GM12892 (cell line): Measurements from ENCODE around the gene ZMIZ1.

Experiments used
- DNase-seq: peaks from one replicate; pipeline ENCODE4 v3.0.0; 2011; ENCODE audit not compliant: insufficient read length
- FAIRE-seq: peaks from 2 replicates; lab custom pipeline; 2011; peaks lifted over from hg19 to GRCh38; lab: Jason Lieb, UNC
- POLR2A ChIP-seq: IDR thresholded peaks from 2 replicates; pipeline ENCODE4 v1.6.1; 2011; ENCODE audit warnings: low read depth, low read length, control low read depth
- POLR2AphosphoS5 ChIP-seq: IDR thresholded peaks from 2 replicates; pipeline ENCODE4 v1.6.1; 2011; ENCODE audit warnings: low read depth, low read length, control low read depth
- TAF1 ChIP-seq: IDR thresholded peaks from 2 replicates; pipeline ENCODE4 v1.6.1; 2011; ENCODE audit warnings: low read depth, mild to moderate bottlenecking, control low read depth, low read length, borderline replicate concordance

ZMIZ1 gene

DNA sequence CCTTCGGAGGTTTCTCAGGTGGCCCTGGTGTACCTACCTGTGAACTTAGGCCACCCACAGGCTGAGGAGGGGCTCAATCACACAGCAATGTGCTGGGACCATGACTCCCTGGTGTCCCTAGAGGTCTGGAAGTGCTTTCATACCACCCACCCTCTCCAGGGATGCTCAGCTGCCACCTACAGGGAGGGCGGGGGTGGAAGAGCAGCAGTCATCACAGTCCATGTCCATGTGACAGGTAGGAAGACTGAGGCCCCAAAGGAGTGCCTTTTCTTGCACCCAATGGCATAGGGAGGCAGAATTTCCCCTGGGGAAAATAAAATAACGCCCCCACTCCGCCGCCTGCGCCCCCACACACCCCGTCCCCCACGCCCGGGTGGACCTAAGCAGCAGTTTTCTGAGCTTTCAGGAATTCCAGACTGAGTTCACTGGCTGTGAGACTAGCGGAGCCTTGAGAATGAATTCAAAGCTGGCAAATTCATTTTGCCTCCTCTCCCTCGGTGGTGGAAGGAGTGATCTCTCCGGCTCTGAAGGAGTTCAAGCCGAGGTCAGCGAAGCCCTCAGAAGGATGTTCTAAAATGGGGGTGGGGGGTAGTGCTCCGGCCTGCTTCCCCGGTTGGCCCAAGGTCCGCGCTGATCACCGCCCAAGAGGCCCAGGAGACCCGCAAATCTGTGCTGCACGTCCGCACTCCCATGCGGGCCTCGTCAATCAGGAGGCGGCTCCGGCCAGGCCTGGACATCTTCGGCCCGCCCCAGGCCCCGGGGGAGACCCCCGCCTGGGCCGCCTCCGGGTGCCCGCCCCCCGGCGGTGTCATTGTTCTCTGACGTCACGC, 2.1 kb upstream of the ZMIZ1 start:
- DNase-seq (peak; percentile 58), FAIRE-seq (no peak)
- TF ChIP-seq POLR2A (no peak), POLR2AphosphoS5 (no peak), TAF1 (no peak)

DNA sequence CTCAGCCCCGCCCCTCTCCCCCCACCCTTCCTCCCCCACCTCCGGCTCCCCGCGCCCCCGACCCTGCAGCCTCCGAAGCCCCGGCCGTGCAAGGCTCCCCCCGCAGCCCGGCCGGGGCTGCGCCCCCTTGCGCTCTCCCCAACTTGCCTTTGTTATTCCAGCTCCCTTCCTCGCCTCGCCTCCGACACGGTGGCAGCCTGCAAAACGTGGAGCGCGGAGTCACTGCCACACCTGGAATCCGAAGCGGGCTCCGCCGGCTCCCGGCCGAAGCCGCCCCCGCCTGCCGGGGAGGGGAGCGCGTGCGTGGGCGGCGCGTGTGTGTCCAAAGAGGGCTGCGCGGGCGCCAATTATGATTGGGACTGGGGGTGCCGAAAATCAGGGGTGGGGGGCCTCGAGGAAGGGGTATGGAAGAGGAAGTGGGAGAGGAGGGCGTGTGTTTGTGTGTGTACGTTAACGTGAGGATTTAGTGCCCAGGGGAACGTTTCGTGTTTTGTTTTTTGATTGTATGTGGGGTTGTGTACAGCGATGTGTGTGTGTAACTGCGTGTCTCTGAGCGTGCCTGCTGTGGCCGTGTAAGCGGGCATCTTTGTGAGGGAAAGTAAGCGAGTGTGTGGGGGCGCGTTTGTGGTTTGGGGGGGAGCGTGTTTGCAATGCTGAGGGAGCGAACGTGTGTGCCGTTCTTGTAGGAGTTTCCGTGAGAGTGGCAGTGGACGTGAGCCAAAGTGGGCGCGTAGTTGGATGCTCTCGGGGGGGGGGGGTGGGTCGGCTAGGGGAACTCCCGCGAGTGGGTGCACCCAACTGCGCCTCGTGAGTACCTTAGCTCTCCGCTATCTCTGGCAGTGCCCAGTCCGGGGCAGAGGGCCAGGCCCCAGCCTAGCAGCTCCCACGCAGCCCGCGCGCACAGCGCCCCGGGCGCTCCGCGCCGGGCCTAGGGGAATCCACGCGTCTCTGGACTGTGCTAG, 1.2 kb upstream of the ZMIZ1 start:
- peak; percentile 86 for DNase-seq
- FAIRE-seq = peak; percentile 74
- no peak for TF ChIP-seq POLR2A
- no peak for TF ChIP-seq POLR2AphosphoS5
- TF ChIP-seq TAF1 = no peak

DNA sequence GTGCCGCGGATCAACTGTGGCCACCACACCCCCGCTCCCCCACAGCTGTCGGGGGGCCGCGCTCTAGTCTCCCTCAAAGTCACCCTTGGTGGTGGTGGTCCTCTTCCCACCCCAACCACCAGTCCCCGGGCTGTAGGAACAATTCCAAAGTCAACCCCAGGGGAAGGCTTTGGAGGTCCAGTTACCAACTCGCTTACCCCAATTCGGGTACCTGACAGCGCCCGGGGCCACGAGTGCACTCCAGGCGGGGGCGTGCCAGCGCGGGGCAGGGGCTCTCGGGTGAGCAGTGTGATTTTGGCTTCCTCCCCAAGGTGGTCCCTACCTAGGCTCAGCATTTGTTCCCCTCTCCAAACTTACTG, 584 bp upstream of the ZMIZ1 start:
- DNase-seq (no peak), FAIRE-seq (no peak)
- TF ChIP-seq TAF1 = no peak
- no peak for TF ChIP-seq POLR2A
- TF ChIP-seq POLR2AphosphoS5 = no peak

DNA sequence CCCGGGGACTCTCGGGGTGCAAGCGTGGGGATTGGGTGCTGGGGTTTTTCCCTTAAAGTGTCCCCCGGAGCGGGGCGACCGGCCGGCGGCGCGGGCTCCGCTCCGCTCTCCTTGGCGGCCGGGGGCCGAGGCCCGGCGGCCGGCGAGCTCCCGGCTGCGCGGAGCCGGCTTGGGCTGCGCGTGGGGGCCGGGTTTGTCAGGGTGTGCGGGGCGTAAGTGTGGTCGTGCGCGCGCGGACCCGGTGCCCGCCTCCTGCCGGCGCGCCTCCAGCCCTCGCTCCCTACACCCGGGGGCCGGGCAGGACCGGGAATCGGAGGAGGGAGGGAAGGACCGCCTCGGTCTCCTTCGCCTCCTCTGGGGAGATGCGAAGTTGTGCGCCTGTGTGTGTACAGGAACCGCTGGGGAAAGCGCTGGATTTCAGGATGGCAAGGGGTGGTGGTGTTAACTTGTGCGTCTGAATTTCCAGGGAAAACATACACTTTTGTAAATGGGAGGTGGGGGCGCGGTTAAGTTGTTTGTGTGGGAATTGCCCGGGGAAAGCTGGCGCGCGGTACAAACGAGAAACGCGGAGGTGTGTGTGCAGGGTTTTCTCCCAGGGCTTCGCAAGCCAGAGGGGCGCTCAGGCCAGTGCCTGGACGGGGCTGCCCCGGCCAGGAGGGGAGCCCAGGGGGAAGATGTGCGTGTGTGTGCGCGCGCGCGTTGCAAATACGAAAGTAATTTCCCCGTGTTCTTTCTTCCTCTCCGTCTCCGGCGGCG, 737 bp downstream of the ZMIZ1 start:
- FAIRE-seq (peak; percentile 17), DNase-seq (peak; percentile 60)
- TF ChIP-seq POLR2AphosphoS5 = no peak
- TF ChIP-seq TAF1 = no peak
- TF ChIP-seq POLR2A = no peak

DNA sequence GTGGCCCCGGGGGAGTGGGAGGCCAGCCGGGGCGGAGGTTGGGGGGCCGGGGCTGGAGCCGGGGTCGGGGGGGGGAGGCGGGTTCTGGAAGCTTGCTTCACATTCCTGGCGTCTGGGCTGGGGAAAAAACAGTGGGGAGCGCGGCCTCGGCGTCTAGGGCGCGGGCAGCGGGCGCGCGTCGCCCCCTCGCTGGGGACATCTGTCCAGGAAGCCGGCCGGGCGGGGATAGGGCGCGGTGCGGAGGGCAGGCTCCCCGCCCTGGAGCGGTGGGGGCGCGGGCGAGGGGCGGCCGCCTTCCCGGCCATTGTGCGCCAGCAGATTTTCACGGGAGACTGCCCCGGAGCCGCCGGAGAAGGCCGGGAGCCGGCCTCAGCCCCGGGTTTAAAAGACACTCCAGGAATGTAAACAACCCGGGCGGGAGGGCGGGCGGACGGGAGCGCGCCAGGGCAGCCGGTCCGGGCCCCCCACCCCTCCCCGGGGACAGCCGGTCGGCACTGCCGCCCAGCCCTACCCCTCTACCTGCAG, 1.4 kb downstream of the ZMIZ1 start:
- DNase-seq = no peak
- FAIRE-seq = no peak
- TF ChIP-seq POLR2AphosphoS5 (no peak), TAF1 (no peak), POLR2A (no peak)

DNA sequence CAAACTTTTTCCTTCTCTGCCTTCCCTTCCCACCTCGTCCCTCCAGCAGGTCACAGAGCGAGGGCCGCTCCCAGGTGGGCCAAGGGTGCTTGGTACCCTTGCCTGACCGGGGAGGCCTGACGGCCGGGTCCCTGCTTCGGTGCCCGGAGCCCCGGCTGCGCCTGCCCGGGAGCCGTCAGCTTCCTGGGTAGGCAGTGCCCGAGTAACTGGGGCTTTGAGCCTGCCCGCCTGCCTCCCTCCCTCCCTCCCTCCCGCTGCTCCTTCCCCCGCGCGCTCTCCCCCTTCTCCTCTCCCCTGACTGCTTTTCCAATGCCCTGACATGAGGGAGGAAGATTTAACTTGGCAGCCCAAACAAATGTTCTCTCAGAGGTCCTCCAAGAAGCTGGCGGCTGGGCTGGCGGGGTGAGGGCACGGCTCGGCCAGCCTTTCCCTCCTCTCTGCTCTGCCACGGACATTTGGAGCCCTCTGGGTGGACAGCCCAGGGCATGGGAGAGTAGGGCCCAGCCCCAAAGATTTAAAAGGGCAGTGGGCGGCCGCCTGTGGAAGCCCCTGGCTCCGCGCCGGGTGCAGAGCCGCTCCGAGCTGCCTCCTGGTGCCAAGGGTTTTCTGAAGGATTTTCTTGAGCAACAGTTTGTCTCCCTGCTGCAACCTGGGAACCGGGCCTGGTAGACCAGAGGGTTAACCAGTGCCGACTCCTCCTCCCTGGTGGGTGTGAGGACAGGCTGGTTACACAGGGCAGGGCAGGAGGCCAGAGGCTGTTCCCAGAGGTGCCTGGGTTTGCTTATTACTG, 2.0 kb downstream of the ZMIZ1 start:
- DNase-seq (no peak), FAIRE-seq (no peak)
- TF ChIP-seq TAF1 (no peak), POLR2A (no peak), POLR2AphosphoS5 (no peak)

DNA sequence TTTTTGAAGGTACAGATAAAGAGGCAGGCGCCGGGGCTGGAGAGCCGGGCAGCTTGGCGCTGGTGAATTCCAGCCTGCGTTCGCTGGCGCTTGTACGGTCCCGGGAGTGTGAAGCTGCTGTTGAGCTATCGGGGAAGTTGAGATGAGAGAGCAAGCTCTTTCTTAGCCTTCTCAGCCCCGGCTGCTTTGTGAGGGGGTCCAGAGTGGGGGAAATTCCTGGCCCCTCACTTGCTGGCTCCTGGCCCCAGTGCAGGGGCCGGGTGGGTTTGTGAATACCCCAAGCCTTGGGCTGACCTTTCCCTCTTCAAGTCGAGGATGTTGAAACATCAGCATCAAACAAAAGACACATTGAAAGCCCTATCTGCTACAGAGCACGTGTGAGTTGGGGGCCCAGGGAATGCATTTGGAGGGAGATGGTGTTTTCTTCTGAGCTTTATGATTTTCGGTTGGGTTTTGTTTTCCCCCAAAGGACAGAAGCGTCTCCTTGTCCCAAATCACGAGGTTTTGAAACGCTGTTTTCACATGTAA, 2.7 kb downstream of the ZMIZ1 start:
- FAIRE-seq (no peak), DNase-seq (no peak)
- no peak for TF ChIP-seq POLR2A
- TF ChIP-seq POLR2AphosphoS5 = no peak
- no peak for TF ChIP-seq TAF1

DNA sequence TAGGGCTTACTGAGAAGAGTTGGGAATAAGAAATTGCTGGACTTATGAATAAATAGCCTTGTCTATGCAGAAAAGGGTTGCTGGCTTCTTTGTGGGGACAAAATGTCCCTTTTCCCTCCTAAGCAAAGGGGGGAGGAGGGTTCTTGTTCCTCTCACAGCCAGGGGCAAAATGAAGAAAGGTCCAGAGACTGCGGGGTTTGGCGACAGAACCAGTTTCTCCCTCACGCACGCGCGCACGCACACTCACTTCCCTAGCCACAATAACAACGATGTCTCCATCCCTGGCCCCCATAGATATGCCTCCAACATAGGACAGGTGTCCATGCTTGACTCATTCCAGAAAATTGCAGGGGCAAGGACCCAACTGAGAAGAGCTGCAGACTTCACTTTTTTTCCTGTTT, 3.3 kb downstream of the ZMIZ1 start:
- FAIRE-seq (no peak), DNase-seq (no peak)
- TF ChIP-seq TAF1 = no peak
- TF ChIP-seq POLR2AphosphoS5 = no peak
- TF ChIP-seq POLR2A = no peak

DNA sequence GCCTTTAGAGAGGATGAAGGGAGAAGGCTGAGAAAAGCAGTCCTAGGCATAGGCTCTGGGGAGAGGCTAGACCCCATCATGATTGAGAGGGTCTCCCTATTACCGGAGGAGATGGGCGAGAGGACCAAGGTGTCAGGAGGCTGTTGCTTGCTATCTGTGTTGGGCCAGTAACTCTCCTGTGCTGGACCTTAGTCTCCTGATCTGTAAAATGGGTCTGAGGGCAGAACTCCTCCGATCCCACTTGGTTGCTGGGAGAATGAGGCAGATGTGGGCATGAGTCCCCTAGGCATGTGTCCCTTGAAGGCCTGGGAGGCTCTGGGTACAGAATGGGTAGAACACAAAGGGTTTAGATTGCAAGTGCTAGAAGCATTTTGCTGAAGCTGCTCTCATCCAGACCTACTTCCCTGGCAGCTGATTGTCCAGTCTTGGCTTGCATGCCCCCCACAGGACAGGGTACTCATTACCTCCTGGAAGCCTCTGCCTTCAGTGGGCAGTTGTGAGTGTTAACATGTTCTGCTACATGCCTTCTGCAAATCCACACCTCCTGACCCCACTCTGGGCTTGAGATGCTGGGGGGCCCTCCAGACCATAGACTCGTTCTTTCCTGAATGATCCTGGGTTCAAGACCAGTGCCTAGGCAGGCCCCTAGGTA, 4.4 kb downstream of the ZMIZ1 start:
- TF ChIP-seq POLR2AphosphoS5 (no peak), TAF1 (no peak), POLR2A (no peak)
- no peak for FAIRE-seq
- DNase-seq = no peak
